K562 (cell line): ENCODE results near the gene SALL2. TPM values are rescaled to one million over a fixed set of nuclear protein-coding genes. Genes with fewer than 3 reads are reported as not detected.
A peak's percentile ranks its signal among the peaks of the same experiment; 100 is the strongest.

Experiments used
- CBFB ChIP-seq: sonication (generic); formaldehyde crosslinking; IDR thresholded peaks from 2 replicates; pipeline ENCODE4 v1.4.0; 2020; ENCODE audit warnings: mild to moderate bottlenecking, missing genetic modification reagents
- CXXC5 ChIP-seq: fragments of 250-450 bp; sonication (Bioruptor Pico); IDR thresholded peaks from 2 replicates; pipeline ENCODE4 v1.8.0; 2022; ENCODE audit warnings: inconsistent platforms, mild to moderate bottlenecking, moderate library complexity
- DDX20 ChIP-seq: fragments of 450-650 bp; IDR thresholded peaks from 2 replicates; pipeline ENCODE4 v1.6.1; 2016; ENCODE audit warnings: missing genetic modification characterization, low read depth, mild to moderate bottlenecking, missing compliant biosample characterization, moderate library complexity
- DIDO1 ChIP-seq: fragments of 450-650 bp; IDR thresholded peaks from 2 replicates; pipeline ENCODE4 v1.6.1; 2016; ENCODE audit warnings: low read depth, missing biosample characterization, missing genetic modification characterization
- ELF1 ChIP-seq: fragments of 200-800 bp; sonication (Bioruptor generic); IDR thresholded peaks from 2 replicates; pipeline ENCODE4 v1.6.1; 2016; ENCODE audit warnings: missing genetic modification characterization, missing compliant biosample characterization
- EP400 ChIP-seq: fragments of 450-650 bp; IDR thresholded peaks from 2 replicates; pipeline ENCODE4 v1.6.1; 2017; ENCODE audit warnings: antibody characterized with exemption, mild to moderate bottlenecking, moderate library complexity
- FOXJ2 ChIP-seq: fragments of 200-800 bp; sonication (Bioruptor generic); IDR thresholded peaks from 2 replicates; pipeline ENCODE4 v1.6.1; 2016; ENCODE audit warnings: missing genetic modification characterization, missing compliant biosample characterization
- HINFP ChIP-seq: fragments of 450-650 bp; conservative IDR thresholded peaks from 2 replicates; pipeline ENCODE4 v1.6.1; 2016; ENCODE audit warnings: missing genetic modification characterization, low read depth, mild to moderate bottlenecking, control low read depth, missing compliant biosample characterization
- NFE2L1 ChIP-seq: fragments of 450-650 bp; IDR thresholded peaks from 2 replicates; pipeline ENCODE4 v1.6.1; 2016; ENCODE audit warnings: missing genetic modification characterization, low read depth, mild to moderate bottlenecking, missing compliant biosample characterization, moderate library complexity, borderline replicate concordance
- SMARCC2 ChIP-seq: fragments of 450-650 bp; IDR thresholded peaks from 2 replicates; pipeline ENCODE4 v1.6.1; 2017; ENCODE audit warnings: antibody characterized with exemption, moderate library complexity, mild to moderate bottlenecking, low read depth
- SMC3 ChIP-seq: conservative IDR thresholded peaks from 2 replicates; pipeline ENCODE4 v1.6.1; 2011; ENCODE audit warnings: low read depth, low read length, improper control_type of control experiment; ENCODE audit not compliant: insufficient read depth
- ZNF695 ChIP-seq: fragments of 450-650 bp; formaldehyde crosslinking; IDR thresholded peaks from 2 replicates; pipeline ENCODE4 v1.4.0; 2020; ENCODE audit warnings: mild to moderate bottlenecking, moderate library complexity
- polyA plus RNA-seq, 8 experiments: library from polyadenylated mRNA; depleted of rRNA in 4 of 8; stranded (reverse) in 5 of 8; unstranded in 3 of 8; fragments of >200 nt; fragmentation: Nextera tagmentation in 2 of 8; fragmentation: Illumina TruSeq in 1 of 8; extraction: Ambion mirVana in 2 of 8; extraction: Trizol in 1 of 8; gene quantifications; 2 replicates each; pipeline versions ENCODE4 v1.2.1 to v1.2.3, GENCODE V29; 2011 to 2014; ENCODE audit warnings: inconsistent platforms in 1 of 8, missing spikeins in 1 of 8
- total RNA-seq, 7 experiments: library from RNA; depleted of rRNA in 6 of 7; stranded (reverse); fragments of >200 nt in 6 of 7; fragmentation: Illumina TruSeq in 2 of 7; extraction: Trizol in 2 of 7; gene quantifications; 2 replicates each; pipeline versions ENCODE4 v1.2.1 to v1.2.3, GENCODE V29; 2011 to 2021; ENCODE audit warnings: low replicate concordance in 1 of 7
- TF ChIP-seq, protein P1 (sequence below): fragments of 250-450 bp; sonication (Bioruptor Pico); IDR thresholded peaks from 2 replicates; pipeline ENCODE4 v1.4.0; 2020
- TF ChIP-seq, protein P2 (sequence below): sonication (generic); formaldehyde crosslinking; IDR thresholded peaks from 2 replicates; pipeline ENCODE4 v1.8.0; 2023; ENCODE audit warnings: mild to moderate bottlenecking, missing genetic modification reagents
- TF ChIP-seq, protein P3 (sequence below): sonication (generic); IDR thresholded peaks from 2 replicates; pipeline ENCODE4 v1.6.1; 2016

The SALL2 gene
- total and polyA plus RNA-seq, 9 of the 15 experiments (the other 6 are each of a cell fraction or from before 2014, with no cell fraction given): 6.6 to 30.4 (median 12.9) TPM

- TF ChIP-seq, protein P1, sequence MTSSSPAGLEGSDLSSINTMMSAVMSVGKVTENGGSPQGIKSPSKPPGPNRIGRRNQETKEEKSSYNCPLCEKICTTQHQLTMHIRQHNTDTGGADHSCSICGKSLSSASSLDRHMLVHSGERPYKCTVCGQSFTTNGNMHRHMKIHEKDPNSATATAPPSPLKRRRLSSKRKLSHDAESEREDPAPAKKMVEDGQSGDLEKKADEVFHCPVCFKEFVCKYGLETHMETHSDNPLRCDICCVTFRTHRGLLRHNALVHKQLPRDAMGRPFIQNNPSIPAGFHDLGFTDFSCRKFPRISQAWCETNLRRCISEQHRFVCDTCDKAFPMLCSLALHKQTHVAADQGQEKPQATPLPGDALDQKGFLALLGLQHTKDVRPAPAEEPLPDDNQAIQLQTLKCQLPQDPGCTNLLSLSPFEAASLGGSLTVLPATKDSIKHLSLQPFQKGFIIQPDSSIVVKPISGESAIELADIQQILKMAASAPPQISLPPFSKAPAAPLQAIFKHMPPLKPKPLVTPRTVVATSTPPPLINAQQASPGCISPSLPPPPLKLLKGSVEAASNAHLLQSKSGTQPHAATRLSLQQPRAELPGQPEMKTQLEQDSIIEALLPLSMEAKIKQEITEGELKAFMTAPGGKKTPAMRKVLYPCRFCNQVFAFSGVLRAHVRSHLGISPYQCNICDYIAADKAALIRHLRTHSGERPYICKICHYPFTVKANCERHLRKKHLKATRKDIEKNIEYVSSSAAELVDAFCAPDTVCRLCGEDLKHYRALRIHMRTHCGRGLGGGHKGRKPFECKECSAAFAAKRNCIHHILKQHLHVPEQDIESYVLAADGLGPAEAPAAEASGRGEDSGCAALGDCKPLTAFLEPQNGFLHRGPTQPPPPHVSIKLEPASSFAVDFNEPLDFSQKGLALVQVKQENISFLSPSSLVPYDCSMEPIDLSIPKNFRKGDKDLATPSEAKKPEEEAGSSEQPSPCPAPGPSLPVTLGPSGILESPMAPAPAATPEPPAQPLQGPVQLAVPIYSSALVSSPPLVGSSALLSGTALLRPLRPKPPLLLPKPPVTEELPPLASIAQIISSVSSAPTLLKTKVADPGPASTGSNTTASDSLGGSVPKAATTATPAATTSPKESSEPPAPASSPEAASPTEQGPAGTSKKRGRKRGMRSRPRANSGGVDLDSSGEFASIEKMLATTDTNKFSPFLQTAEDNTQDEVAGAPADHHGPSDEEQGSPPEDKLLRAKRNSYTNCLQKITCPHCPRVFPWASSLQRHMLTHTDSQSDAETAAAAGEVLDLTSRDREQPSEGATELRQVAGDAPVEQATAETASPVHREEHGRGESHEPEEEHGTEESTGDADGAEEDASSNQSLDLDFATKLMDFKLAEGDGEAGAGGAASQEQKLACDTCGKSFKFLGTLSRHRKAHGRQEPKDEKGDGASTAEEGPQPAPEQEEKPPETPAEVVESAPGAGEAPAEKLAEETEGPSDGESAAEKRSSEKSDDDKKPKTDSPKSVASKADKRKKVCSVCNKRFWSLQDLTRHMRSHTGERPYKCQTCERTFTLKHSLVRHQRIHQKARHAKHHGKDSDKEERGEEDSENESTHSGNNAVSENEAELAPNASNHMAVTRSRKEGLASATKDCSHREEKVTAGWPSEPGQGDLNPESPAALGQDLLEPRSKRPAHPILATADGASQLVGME (CRISPR knock-in tag): no peak
- TF ChIP-seq, protein P2, sequence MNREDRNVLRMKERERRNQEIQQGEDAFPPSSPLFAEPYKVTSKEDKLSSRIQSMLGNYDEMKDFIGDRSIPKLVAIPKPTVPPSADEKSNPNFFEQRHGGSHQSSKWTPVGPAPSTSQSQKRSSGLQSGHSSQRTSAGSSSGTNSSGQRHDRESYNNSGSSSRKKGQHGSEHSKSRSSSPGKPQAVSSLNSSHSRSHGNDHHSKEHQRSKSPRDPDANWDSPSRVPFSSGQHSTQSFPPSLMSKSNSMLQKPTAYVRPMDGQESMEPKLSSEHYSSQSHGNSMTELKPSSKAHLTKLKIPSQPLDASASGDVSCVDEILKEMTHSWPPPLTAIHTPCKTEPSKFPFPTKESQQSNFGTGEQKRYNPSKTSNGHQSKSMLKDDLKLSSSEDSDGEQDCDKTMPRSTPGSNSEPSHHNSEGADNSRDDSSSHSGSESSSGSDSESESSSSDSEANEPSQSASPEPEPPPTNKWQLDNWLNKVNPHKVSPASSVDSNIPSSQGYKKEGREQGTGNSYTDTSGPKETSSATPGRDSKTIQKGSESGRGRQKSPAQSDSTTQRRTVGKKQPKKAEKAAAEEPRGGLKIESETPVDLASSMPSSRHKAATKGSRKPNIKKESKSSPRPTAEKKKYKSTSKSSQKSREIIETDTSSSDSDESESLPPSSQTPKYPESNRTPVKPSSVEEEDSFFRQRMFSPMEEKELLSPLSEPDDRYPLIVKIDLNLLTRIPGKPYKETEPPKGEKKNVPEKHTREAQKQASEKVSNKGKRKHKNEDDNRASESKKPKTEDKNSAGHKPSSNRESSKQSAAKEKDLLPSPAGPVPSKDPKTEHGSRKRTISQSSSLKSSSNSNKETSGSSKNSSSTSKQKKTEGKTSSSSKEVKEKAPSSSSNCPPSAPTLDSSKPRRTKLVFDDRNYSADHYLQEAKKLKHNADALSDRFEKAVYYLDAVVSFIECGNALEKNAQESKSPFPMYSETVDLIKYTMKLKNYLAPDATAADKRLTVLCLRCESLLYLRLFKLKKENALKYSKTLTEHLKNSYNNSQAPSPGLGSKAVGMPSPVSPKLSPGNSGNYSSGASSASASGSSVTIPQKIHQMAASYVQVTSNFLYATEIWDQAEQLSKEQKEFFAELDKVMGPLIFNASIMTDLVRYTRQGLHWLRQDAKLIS: no peak
- TF ChIP-seq ELF1 (tag): no peak
- TF ChIP-seq SMC3: peak; percentile 79
- TF ChIP-seq HINFP (tag): no peak
- TF ChIP-seq, protein P3, sequence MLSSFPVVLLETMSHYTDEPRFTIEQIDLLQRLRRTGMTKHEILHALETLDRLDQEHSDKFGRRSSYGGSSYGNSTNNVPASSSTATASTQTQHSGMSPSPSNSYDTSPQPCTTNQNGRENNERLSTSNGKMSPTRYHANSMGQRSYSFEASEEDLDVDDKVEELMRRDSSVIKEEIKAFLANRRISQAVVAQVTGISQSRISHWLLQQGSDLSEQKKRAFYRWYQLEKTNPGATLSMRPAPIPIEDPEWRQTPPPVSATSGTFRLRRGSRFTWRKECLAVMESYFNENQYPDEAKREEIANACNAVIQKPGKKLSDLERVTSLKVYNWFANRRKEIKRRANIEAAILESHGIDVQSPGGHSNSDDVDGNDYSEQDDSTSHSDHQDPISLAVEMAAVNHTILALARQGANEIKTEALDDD: peak; percentile 68
- peak; percentile 93 for TF ChIP-seq FOXJ2 (tag)
- no peak for TF ChIP-seq DDX20 (tag)
- TF ChIP-seq CXXC5 (CRISPR knock-in tag): no peak
- TF ChIP-seq DIDO1 (tag): 0 out of 2 replicates have a peak, but pooled peaks have one; percentile 41
- no peak for TF ChIP-seq ZNF695 (CRISPR knock-in tag)
- no peak for TF ChIP-seq NFE2L1 (tag)
- no peak for TF ChIP-seq CBFB (CRISPR knock-in tag)
- no peak for TF ChIP-seq SMARCC2
- peak; percentile 16; the same call in 1 of the 2 replicates for TF ChIP-seq EP400
Observed at GRCh38 chr14:21557084-21557901, 31.1 kb upstream of the SALL2 start (continued).
